ENCODE measurements around the gene SOX30. TPM values are rescaled to one million over a fixed set of nuclear protein-coding genes. Genes with fewer than 3 reads are reported as not detected.

Gene SOX30
- total and polyA plus RNA-seq, 2 donors (not counting 1 experiment from before 2014, with no cell fraction given): 0.21 to 0.49 TPM

GRCh38 chr5:157630341-157630740, 21.9 kb downstream of the SOX30 start:
- Mint-ChIP-seq H3K4me1 (peaks cover 7% of the 10 kb centered on the region), H3K27ac (no peak overlapping the region), H3K4me3 (no peak overlapping the region), H3K9me3 (ENCODE audit: insufficient read depth) (no peaks in the 10 kb centered on the region), H3K27me3 (no peaks in the 10 kb centered on the region)
- Histone ChIP-seq H3K4me2 (replicated peaks; ENCODE audit: low read depth, low read length, poor library complexity, severe bottlenecking) (no peak overlapping the region), H3K36me3 (replicated peaks in 1 of 2; ENCODE audit: control extremely low read depth in 1 of 2, control insufficient read depth in 1 of 2, extremely low read depth in 1 of 2, insufficient read depth in 2 of 2, low read length in 1 of 2) (no peaks in the 10 kb centered on the region), H2AFZ (ENCODE audit: insufficient read depth, low read depth, low read length, poor library complexity, severe bottlenecking) (no peak overlapping the region), H4K20me1 (ENCODE audit: control insufficient read depth, insufficient read depth, low read length, poor library complexity, severe bottlenecking) (no peaks in the 10 kb centered on the region), H3K4me3 (ENCODE audit: control extremely low read depth in 1 of 5, extremely low read depth in 1 of 5, insufficient read depth in 1 of 5, low read depth in 2 of 5, low read length in 4 of 5) (no peak overlapping the region), H3K27me3 (replicated peaks in 1 of 4; ENCODE audit: control extremely low read depth in 1 of 4, control insufficient read depth in 3 of 4, insufficient read depth in 4 of 4, low read length in 3 of 4) (no peaks in the 10 kb centered on the region), H3K9me3 (ENCODE audit: control extremely low read depth in 1 of 3, control insufficient read depth in 2 of 3, insufficient read depth in 1 of 3, low read length in 2 of 3) (peaks cover 0 to 10% (median 3%) of the 10 kb centered on the region in 3 donors), H3K9ac (ENCODE audit: low read length) (no peak overlapping the region), H3K4me1 (ENCODE audit: control insufficient read depth in 2 of 2, insufficient read depth in 2 of 2, low read length in 2 of 2) (no peaks in the 10 kb centered on the region), H3K27ac (ENCODE audit: low read length in 2 of 2) (no peak overlapping the region), H3K79me2 (ENCODE audit: control insufficient read depth, insufficient read depth, low read length) (no peaks in the 10 kb centered on the region)
- no CpG with 5 or more reads among the region's 2 CpGs for WGBS (ENCODE audit: insufficient coverage)
- CTCF ChIA-PET: interaction anchor here (1.1 to 1.6 kb wide), 2 partner anchors 11 to 198 kb away, joined by 4 read pairs; no protein-coding TSS in a partner anchor
- no peak for ATAC-seq (ENCODE audit: low read depth)
- DNase-seq: no peak
- intact Hi-C loops (cut with micrococcal nuclease): no loop called here
- POLR2A ChIA-PET: no interaction called here
- TF ChIP-seq EZH2 (IDR thresholded peaks at IDR 0.05; ENCODE audit: borderline replicate concordance, insufficient read depth, low read depth, low read length, poor library complexity, severe bottlenecking) (no peak), CTCF (IDR thresholded peaks at IDR 0.05) (no peak)

DNA sequence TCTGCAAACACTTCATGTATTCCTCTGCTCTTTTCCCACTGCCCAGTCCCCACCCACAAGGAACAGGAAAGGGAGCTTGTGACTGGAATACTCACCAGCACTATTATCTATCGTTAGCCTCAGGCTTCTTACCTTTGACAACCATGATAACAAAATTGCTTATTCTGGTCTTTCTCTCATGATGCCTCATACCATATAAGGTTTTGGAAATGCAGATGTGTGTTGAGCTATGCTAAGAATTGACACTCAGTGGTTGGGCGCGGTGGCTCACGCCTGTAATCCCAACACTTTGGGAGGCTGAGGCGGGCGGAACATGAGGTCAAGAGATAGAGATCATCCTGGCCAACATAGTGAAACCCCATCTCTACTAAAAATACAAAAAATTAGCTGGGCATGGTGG, 25.4 kb downstream of the SOX30 start:
- intact Hi-C loops (cut with micrococcal nuclease): no loop called here
- no peaks in the 10 kb centered on the region for H4K20me1 ChIP-seq (ENCODE audit: control insufficient read depth, insufficient read depth, low read length, poor library complexity, severe bottlenecking)
- H3K4me3 ChIP-seq (ENCODE audit: control extremely low read depth in 1 of 5, extremely low read depth in 1 of 5, insufficient read depth in 1 of 5, low read depth in 2 of 5, low read length in 4 of 5): no peak overlapping the region
- H3K4me1 ChIP-seq (ENCODE audit: control insufficient read depth in 2 of 2, insufficient read depth in 2 of 2, low read length in 2 of 2): no peaks in the 10 kb centered on the region
- H3K27ac ChIP-seq (ENCODE audit: low read length in 2 of 2): no peak overlapping the region
- H2AFZ ChIP-seq (ENCODE audit: insufficient read depth, low read depth, low read length, poor library complexity, severe bottlenecking): no peak overlapping the region
- ATAC-seq (ENCODE audit: low read depth): no peak
- H3K4me1 Mint-ChIP-seq: peaks cover 7% of the 10 kb centered on the region
- H3K9me3 ChIP-seq (ENCODE audit: control extremely low read depth in 1 of 3, control insufficient read depth in 2 of 3, insufficient read depth in 1 of 3, low read length in 2 of 3): peaks cover 0 to 10% (median 3%) of the 10 kb centered on the region in 3 donors
- POLR2A ChIA-PET: no interaction called here
- no CpG with 5 or more reads among the region's 6 CpGs for WGBS (ENCODE audit: insufficient coverage)
- H3K27me3 Mint-ChIP-seq: no peaks in the 10 kb centered on the region
- H3K79me2 ChIP-seq (ENCODE audit: control insufficient read depth, insufficient read depth, low read length): no peaks in the 10 kb centered on the region
- CTCF ChIA-PET: interaction anchor here (1.1 kb wide), 1 partner anchor 52 kb away, joined by 3 read pairs; no protein-coding TSS in a partner anchor
- H3K36me3 ChIP-seq (replicated peaks in 1 of 2; ENCODE audit: control extremely low read depth in 1 of 2, control insufficient read depth in 1 of 2, extremely low read depth in 1 of 2, insufficient read depth in 2 of 2, low read length in 1 of 2): no peaks in the 10 kb centered on the region
- no peak for DNase-seq
- no peak overlapping the region for H3K27ac Mint-ChIP-seq
- H3K4me3 Mint-ChIP-seq: no peak overlapping the region
- no peak overlapping the region for H3K4me2 ChIP-seq (replicated peaks; ENCODE audit: low read depth, low read length, poor library complexity, severe bottlenecking)
- TF ChIP-seq EZH2 (IDR thresholded peaks at IDR 0.05; ENCODE audit: borderline replicate concordance, insufficient read depth, low read depth, low read length, poor library complexity, severe bottlenecking) (no peak), CTCF (IDR thresholded peaks at IDR 0.05) (no peak)
- no peaks in the 10 kb centered on the region for H3K9me3 Mint-ChIP-seq (ENCODE audit: insufficient read depth)
- H3K9ac ChIP-seq (ENCODE audit: low read length): no peak overlapping the region
- no peaks in the 10 kb centered on the region for H3K27me3 ChIP-seq (replicated peaks in 1 of 4; ENCODE audit: control extremely low read depth in 1 of 4, control insufficient read depth in 3 of 4, insufficient read depth in 4 of 4, low read length in 3 of 4)
